ENCODE data around the gene PCGF2.

The PCGF2 gene

DNA sequence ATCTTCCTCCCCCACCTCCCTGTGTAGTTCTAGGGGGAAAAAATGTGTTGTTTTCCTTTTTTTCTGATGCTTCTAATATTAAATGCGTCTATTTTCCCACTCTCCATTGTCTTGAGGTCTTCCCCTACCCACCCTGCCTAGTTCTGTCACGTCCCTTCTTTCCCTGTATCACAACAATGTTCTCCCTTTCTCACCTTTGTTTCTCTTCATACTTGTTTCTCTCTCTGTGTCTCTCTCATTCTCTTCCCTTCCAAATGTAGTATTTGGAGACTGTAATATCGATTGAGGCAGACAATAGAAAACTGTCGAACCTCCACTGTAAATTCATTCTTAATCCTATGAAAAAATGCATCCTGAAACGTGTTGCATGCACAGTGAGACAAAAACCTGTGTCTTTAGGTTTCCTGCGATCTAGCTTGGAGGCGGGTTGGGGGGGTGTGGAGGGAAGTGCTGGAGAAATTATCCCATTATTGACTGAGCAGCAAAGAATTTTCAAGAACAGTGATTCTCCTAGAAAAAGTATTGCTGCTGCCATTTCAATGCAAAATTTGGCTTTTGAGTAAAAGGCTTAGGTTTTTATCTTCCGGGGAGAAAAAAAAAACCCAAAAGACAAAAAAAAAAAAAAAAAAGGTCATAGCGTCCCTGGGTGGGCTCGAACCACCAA lies 3.1 kb upstream of the PCGF2 start:
- DNase-seq, result no peak

DNA sequence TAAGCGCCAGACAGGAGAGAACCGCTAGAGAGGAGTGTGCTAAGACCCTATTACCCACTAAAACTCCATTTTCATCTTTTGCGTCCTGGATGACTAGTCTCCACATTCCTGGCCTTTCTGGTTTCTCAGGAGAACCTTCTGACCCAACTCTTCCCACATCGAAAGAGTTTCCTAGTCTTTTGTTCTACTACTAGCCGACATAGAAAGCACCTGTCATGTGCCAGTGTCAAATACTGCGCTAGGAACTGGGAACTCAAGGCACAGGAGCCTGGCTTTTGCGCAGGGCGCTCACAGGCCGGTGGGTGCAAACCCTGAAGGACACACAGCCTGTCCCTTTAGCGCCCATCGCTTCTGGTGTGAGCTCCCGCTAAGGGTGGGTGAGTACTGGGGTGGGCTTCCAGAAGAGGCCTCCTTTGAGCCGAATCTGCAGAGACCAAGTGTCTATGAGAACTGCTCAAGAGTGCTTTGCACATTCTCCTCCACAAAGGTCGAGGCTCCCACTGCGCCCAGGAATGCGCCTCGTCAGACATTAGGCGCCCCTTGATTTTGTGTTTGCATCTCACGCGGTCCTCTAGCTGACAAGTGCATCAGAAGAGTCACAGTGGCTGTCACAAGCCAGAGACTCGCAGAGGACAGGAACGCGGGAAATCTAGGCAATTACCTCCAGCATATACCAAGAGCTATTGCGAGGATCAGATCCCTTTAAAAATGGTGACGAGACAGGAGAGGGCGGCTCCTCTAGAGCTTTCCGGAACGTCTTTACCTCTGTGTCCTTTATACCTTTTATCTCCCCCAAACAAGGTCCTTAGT lies 2.4 kb upstream of the PCGF2 start:
- DNase-seq, result peak in 3 of 6 experiments; percentile 19 to 48 (median 30)

DNA sequence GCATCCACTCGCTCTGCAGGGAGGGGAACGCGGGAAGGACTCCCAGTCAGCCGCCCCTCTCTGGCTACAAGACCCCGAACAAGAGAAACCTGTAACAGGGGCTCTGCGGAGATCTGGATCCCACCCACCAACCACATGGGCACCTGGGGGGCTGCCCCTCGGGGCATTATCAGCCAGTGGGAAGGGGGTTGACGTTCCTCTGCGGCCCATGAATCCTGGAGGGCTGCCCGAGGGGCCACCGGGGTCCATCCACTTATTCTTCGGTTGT lies 1.8 kb upstream of the PCGF2 start:
- DNase-seq, result no peak

DNA sequence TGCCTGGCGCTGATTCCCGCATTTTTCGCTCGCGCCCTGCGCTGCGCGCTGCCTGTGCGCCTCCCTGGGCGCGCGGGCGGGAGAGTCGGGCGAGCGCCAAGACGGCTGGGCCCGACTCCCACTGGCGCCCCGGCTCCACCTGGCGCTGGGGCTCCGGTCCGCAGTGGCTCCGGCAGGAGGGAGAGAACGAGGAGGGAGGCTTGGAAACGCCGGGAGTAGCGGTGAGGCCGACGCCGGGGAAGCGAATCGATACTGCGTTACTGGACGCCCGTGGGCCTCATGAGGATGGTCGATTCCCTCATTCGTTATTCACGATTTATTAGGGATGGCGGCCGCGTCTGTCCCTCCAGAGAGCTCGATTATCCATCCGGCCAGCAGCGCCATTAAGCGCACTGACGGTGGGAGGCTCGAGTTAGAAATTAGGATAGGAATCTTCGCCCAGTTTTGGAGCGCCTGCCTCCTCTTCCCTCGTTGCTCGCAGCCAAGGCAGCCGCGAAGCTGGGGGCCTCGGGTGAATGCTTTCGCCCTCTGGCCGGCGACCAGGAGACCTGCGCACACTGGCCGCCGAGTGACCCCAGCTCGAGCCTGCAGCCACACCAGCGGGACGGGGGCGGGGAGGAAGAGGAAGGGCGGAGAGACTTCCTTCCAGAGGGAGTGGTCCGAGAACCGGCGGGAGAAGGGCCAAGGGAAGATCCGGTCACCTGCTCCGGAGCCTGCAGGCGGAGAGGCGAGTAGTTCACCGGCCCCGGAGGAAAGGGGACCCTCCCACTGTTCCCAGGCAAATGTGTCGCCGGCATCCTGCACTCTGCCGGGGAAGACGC lies 1.3 kb upstream of the PCGF2 start:
- peak in 2 of 6 experiments; percentile 43 to 49 for DNase-seq

DNA sequence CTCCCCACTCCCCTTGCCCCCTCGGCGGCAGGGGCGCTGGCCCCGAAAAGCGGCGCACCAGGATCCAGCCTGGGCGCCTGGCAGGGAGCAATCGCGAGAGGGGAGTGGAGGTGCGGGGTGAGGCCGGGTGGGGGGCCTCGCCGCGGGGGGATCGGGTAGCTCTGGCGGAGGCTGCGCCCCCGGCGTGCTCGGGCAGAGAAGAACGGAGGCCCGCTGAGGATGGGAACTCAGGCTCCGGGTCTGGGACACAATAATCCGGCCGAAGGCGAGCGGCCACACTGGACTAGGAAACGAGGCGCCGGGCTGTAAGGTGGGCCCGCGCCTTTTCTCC lies 721 bp upstream of the PCGF2 start:
- DNase-seq, result peak in 1 of 6 experiments; percentile 43

DNA sequence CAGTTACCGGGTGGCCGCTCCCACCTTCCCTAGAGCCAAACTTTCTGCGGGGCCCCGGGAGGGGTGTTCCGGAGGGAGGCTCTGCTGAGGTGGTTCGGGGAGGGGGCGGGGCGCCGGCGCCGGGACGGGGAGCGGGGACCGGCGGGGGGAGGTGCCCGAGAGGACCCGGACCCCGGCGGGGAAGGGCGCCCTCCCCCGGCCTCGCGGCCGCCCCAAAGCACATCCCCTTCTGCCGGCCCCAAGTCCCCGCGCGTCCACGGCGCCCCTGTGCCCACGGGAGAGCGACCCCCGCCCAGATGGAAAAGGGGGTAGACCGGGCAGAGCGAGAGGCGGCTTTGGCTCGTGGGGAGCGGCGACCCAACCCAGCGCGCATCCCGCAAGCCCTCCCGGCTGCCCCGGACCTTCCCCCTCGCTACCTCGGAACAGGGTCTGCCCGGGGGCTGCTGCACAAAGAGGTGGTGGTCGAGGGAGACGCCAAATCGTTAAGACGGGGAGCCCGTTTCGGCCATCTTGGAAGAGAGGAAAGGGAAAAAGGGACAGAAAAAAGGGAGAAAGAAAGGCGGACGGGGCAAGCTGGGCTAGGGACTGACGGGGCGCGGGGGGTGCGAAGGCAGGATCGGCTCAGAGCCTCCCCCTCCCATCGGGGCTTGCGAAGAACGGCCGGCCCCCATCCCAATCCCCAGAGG lies 530 bp downstream of the PCGF2 start:
- peak in 2 of 6 experiments; percentile 25 to 35 for DNase-seq

DNA sequence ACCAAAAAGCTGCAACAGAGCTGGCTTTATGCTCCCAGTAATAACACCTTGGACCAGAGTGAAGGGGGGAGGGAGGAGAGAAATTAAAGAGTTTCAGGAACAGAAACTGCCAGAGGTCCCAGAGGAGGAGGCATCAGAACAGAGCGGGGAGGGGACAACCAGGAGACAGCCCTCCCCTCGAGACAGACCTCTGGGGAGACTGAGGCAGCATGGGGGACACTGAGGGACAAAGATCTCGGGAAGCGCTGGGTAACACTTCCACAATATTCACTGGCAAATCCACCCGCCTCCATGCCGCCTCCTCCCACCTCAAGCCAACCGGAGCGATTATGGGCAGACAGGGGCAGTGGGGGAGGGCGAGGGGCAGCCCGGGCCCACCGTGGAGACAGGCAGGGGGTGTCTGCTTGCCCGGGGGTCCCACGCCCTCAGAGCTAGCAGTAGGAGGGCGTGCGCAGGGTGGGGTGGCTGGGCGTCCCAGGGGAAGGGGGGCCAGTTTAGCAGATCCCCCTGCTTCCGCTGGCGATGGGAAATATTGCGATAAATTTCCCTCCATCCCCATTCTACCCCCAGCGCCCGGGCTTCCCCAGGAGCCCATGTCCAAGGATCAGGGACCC lies 1.2 kb downstream of the PCGF2 start:
- no peak for DNase-seq

DNA sequence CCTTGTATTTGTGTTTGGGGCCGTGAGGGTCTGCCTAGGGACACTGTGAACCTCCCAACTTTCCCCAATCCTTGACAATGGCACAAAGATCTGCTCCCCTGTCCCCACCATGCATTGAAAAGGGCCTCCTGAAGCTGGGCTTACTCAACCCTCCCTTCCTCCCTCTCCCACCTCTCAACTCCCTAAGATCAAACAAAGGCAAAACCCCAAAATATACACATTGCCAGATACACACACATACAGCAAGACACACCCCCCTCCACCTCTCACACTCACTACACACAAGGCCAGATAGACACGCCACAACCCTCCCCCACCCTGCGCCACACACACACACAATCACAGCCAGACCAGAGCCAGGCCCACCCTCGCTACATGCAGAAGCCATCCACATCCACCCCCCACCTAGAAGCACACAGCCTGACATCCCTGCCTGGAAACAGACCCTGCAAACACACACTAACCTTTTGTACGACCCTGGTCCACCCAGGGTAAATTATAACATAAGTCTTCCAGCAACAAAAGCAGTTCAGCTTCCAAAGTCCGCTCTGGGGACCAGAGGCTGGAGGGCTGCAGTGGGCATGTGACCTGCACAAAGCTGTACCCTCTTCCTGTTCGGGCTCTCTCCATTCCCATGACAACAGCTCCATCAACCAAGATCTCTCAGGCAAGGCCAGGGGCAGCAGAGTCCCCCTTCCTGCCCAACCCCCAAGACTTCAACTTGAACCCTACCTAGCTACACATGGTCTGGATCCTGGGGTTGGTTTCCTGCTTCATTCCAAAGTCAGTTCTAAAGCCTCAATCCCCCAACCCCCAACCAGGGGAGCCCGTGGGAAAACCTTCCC lies 1.9 kb downstream of the PCGF2 start:
- DNase-seq, result no peak

DNA sequence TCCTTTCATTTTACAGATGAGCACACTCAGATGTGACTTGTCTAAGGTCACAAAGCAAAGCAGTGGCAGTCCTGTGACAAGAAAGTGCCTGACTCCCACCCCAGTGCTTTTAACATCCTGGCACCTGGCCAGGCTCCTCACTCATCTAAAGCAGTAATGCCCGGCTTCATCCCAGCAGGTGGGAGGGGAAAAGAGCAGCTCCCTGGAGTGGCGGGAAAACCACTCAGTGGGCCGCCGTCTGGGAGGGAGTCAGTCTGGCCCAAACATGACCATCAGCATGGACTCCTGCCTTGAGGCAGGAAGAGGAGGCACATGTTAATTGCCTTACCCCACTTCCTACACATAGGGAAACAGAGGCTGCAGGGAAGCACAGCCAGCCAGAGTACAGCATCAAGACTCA lies 2.6 kb downstream of the PCGF2 start:
- DNase-seq, result no peak

DNA sequence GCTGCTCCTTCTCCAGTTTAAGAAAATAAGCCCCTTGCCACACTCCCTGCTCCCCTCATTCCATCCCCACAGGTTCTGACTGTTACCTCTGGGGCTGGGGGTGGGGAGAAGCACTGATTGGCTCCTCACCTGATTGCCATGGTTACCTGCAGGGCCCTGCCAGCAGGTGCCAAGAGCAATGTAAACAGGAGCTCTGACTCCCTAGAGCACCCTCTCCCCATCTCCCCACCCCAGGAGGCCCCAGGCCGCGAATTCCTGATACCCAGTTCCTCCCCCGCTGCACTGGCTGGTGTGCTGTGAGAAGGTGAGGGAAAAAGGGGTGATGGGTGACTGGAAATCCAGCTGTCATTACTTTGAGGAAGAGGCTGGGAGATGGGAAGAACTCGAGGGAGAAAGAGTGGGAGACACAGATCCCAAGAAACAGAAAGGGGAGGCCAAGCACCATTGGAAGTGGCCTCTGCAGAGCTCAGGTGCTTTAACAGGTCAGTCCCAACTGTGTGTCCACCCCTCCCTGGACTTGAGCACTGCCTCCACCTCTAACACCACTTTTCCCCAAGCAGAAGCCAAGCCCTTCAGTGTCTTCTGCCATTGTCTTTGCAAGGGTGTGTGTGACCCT lies 4.5 kb downstream of the PCGF2 start:
- no peak for DNase-seq

DNA sequence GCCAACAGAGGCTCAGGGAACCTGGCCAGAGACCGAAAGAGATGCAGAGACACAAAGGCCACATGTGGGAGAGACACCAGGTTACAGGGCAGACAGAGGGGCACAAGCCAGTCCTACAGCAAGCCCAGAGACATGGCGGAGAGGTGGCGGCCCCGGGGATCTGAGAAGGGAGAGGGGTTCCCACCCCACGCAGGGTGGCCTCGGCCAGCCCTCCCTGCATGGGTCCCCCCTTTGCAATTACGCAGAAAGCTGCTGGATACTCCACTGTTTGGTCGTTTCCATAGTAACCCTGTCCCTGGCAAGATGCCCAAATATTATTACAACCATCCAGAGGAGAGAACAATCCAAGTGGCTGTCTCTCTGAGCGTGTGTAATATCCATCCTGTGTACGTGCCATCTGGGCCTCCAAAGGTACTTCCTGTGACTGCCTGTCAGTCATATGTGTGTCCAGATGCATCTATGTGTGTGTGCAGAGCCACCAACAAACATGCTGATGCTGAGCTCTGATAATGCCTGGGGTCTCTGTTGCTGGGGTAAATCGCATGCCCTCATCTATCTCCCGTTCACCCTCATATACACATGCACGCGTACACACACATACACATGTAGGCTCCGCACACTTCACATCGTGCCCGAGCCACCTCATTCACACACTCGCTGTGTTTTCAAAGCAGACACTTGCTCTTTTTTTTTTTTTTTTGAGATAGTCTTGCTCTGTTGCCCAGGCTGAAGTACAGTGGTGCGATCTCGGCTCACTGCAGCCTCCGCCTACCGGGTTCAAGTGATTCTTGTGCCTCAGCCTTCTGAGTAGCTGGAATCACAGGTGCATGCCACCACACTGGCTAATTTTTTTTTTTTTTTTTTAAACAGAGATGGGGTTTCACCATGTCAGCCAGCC lies 5.5 kb downstream of the PCGF2 start:
- DNase-seq, result no peak

DNA sequence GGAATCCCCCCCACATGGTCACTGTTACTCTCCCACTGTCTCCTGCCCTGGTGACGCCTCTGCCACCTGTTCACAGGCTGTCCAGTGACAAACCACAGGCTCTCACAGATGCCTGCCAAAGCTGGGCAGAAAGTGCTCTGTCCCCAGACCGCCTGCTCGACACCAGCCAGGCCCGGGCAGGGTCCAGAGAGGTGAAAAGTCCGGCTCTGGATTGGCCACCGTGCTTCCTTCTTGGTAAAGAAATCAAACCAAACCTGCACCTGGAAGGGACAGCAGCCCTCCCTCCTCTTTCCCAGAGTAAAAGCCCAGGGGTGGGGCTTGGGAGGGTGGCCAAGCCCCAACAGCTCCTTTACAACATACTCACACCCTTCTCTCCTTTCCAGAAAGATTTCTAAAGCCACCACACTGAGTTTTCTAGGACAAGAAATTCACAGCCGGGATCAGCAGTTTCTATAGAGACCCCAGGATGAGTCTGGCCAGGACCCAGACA lies 6.2 kb downstream of the PCGF2 start:
- no peak for DNase-seq

DNA sequence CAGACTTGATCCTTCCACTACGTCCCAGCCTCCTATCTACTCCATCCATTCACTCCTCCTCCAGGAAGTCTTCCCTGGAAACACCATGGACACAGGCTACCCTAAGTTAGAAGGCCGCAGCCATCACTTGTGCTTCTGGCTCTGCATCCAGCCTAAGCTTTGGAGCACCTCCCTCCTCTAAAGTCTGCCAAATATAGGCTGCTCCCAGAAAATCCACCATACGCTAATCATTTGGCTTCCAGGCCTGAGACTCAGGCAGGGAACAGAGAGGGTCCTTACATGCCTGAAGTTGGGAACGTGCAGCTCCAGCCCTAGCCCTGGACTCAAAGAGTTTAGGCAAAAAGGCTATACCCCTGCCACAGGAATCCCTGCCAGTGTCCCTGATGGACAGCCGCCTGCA lies 6.7 kb downstream of the PCGF2 start:
- DNase-seq, result no peak

DNA sequence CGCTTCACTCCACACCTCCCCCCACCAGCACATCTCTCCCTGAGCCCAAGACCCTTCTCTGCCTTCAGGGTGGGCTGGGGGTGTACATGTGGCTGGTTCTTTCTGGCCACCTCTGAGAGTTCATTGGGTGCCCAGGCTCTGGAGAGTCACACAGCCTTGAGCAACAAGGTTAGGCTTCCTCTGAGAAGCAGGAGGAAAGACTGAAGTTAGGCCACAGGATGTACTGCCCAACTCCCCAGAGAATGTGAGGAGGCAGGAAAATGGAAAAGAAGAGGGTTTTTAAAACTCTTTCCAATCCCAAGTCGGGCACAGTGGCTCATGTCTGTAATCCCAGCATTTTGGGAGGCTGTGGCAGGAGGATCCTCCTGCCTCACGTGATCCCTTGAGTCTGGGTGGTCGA lies 7.3 kb downstream of the PCGF2 start:
- no peak for DNase-seq

DNA sequence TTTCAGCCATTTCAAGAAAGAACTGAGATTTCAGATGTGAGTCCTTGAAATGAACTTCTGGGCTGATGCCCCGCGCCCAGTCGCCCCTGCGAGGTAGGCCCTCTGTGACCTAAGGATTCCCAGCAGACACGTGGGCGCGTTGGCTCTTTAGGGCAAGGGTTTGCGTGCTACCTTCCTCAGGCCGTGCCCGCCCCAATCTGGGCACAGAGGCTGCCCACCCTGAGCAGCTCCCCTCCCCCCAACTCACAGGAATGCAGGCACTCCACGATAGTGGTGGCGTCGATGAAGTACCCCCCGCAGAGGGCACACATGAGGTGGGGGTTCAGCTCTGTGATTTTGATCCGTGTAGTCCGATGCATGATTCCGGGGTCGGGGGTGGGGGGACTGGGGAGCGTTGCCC lies 8.1 kb downstream of the PCGF2 start:
- no peak for DNase-seq

DNA sequence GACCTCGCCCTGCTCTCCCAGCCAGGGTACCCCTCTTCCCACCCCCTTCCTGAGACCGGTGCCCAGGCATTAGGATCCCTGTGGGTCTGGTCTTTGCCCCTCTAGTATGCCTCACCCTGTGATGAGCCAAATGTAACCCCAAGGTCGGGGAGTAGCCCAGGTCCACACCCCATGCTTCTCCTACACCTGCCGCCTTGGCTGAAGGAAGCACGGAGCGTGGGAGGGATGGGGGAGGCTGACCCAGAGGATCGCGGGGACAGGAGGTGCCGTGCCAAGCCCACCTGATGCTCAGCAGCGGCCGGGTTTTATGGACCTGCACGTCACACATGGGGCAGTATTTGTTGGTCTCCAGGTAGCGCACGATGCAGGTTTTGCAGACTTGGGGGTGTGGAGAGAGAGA lies 8.8 kb downstream of the PCGF2 start:
- DNase-seq, result no peak

DNA sequence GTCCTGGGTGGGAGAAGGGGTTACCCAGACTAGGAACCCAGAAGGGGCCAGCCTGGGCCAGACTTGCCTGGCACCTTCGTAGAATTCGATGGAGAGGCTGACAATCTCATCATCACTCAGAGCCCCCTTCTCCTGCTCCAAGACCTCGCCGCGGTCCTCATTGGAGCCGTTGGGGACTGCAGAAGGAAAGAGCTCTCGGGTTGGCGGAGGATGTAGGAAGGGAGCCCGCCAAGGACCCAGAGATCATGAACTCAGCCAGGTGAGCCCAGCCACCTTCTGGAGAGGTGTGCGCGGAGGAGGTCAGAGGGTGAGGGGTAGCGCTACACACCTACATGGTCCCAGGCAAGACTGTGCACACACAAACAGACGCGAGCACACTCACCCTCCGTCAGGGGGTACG lies 9.4 kb downstream of the PCGF2 start:
- no peak for DNase-seq

DNA sequence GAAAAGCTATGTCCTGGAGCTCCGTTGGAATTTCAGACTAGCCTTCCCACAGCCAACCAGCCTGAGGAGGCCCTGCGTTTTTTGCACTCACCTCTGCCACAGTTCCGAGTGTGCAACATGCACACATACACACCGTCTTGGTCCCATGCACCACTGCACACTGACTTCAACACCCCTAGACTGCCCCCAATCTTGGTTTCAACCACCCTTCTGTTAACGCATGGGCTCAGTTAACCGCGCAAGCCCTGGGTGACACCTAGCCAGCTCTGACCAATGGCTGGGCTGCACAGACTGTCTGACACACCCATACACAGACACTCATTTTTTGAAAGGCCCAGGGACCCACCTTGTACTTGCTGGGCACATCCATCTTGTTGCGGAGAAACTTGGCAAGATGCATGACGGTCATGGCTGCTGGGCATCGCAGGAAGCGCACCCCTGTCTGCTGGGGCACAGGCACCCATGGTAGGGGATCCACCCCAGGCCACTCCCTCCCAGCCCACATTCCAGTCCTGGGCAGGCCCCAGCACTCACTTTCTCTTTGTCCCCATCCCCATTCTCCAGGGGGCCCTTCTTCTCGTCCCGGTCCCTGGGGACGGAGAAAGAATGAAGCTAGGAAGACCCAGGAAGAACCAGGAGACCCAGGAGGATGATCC lies 10.0 kb downstream of the PCGF2 start:
- no peak for DNase-seq

DNA sequence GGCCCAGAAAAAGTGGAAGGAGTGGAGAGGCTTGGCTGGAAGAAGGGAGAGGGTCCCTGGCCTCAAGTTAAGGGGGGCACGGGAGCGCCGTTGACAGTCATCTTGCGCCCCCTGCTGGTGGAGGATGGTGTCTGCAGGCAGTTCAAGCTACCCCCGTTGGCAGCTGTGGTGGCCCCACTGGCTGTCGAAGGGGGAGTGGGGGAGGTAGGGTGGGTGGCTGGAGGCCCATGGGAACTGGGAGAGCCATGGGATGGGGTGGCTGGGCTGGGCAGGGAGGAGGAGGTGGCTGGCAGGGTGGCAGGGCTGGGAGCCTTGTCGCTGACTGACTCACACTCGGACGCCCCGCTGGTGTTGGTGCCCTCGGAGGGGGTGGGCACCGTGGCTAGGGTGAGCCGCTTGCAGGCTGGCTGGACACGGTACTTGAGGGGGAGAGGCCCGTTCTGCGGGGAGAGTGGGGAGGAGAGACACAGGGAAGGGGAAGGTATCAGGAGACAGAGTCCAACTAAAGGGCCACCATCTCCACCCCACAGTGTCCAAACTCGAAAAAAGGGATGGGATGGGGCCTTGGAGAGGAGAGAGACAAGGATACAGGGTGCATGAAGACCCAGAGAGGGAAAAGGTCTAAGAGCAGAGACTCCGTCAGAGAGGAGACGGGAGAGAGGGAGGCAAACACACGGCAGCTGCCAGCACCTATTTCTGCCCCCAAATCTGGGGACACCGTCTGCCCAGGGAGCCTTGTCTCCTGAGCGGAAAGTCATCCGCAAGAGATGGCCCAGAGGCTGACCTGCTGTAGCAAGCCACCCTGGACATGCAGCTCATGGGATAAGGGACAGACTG lies 12.8 kb downstream of the PCGF2 start:
- DNase-seq, result peak in 5 of 6 experiments; percentile 58 to 78 (median 71)
